22Rv1 (cell line): ENCODE measurements around the gene MEGF11.

ENCODE experiments used
- CTCF ChIP-seq: fragments of 450-650 bp; IDR thresholded peaks from 2 replicates; pipeline ENCODE4 v1.5.1; 2017; ENCODE audit warnings: mild to moderate bottlenecking
- ZFX ChIP-seq: fragments of 450-650 bp; IDR thresholded peaks from 2 replicates; pipeline ENCODE4 v1.6.1; 2017; ENCODE audit warnings: antibody characterized with exemption, borderline replicate concordance

GRCh38 chr15:66107070-66107469 is 146.5 kb downstream of the MEGF11 start:
- TF ChIP-seq CTCF (no peak), ZFX (no peak)
